GM19023 (cell line): ENCODE measurements around the gene CMPK1.

Source experiments
- ATAC-seq: cut with Tn5 transposase; IDR thresholded peaks from one replicate; pipeline ENCODE4 v1.9.1; 2021; ENCODE audit warnings: mild to moderate bottlenecking, moderate library complexity; ENCODE audit not compliant: unreplicated experiment

CMPK1 gene

GRCh38 chr1:47418681-47419325 is 85.2 kb downstream of the CMPK1 start:
- no peak for ATAC-seq

GRCh38 chr1:47420547-47420946 is 87.0 kb downstream of the CMPK1 start:
- no peak for ATAC-seq

- ATAC-seq = no peak
Measured at GRCh38 chr1:47423872-47424271, 90.3 kb downstream of the CMPK1 start.

GRCh38 chr1:47424336-47424982 is 90.9 kb downstream of the CMPK1 start:
- no peak for ATAC-seq
